ENCODE measurements around the gene TMEM248.

DNA sequence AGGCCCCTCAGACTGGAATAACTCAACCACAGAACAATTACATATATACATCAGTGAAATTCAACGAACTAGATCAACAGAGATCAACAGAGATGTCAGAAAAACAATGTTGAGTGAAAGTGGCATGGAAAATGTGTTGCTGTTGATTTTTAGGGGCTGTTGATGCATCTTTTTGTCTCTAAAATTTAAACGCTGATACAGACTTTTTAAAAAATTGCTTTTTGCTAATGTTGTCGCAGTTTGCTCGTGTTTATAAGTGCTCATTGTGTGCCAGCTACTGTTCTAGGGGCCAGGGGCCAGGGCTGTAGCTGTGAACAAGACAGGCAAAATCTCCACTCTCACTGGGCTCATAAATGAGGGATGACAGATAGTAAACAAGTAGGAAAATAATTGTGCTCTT lies 18.3 kb downstream of the TMEM248 start:
- TF ChIP-seq, protein P1, sequence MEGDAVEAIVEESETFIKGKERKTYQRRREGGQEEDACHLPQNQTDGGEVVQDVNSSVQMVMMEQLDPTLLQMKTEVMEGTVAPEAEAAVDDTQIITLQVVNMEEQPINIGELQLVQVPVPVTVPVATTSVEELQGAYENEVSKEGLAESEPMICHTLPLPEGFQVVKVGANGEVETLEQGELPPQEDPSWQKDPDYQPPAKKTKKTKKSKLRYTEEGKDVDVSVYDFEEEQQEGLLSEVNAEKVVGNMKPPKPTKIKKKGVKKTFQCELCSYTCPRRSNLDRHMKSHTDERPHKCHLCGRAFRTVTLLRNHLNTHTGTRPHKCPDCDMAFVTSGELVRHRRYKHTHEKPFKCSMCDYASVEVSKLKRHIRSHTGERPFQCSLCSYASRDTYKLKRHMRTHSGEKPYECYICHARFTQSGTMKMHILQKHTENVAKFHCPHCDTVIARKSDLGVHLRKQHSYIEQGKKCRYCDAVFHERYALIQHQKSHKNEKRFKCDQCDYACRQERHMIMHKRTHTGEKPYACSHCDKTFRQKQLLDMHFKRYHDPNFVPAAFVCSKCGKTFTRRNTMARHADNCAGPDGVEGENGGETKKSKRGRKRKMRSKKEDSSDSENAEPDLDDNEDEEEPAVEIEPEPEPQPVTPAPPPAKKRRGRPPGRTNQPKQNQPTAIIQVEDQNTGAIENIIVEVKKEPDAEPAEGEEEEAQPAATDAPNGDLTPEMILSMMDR (IDR thresholded peaks at IDR 0.05 in 2 of 3, conservative IDR thresholded peaks at IDR 0.05 in 1 of 3; ENCODE audit: borderline replicate concordance in 1 of 3, insufficient read depth in 1 of 3, low read depth in 2 of 3, low read length in 2 of 3) = no peak
- TF ChIP-seq CEBPB (IDR thresholded peaks at IDR 0.05; ENCODE audit: low read depth) (no peak), EZH2 (IDR thresholded peaks at IDR 0.05) (no peak), POLR2A (IDR thresholded peaks at IDR 0.05; ENCODE audit: borderline replicate concordance, extremely low read depth, insufficient read depth, insufficient read length) (no peak)
